ENCODE measurements around the gene HRK. TPM values are rescaled to one million over a fixed set of nuclear protein-coding genes. Genes with fewer than 3 reads are reported as not detected.

HRK gene
- total and polyA plus RNA-seq, 2 of the 13 experiments (the other 11 are each of a cell fraction or from before 2014, with no cell fraction given) = 0.02 TPM; not detected in 1

GRCh38 chr12:116916714-116917114 lies 35.5 kb upstream of the HRK start (continued):
- TF ChIP-seq SALL2 (CRISPR knock-in tag; IDR thresholded peaks at IDR 0.05) = no peak; the same call in 1 of the 2 replicates
- peak; percentile 99 for TF ChIP-seq FOSL2 (CRISPR knock-in tag; IDR thresholded peaks at IDR 0.05)
- 0 out of 2 replicates have a peak, but pooled peaks have one; percentile 33 for TF ChIP-seq AHDC1 (CRISPR knock-in tag; IDR thresholded peaks at IDR 0.05; ENCODE audit: borderline replicate concordance)
- TF ChIP-seq GATAD1 (CRISPR knock-in tag; IDR thresholded peaks at IDR 0.05) = peak; percentile 57; the same call in 1 of the 2 replicates
- TF ChIP-seq SMAD3 (CRISPR knock-in tag; IDR thresholded peaks at IDR 0.05) = no peak
- peak; percentile 78 for TF ChIP-seq PPARG (CRISPR knock-in tag; conservative IDR thresholded peaks at IDR 0.05)
- no peak for TF ChIP-seq SRSF4 (IDR thresholded peaks at IDR 0.05; ENCODE audit: low read depth, low read length, poor library complexity, severe bottlenecking)
- TF ChIP-seq HNRNPK (IDR thresholded peaks at IDR 0.05; ENCODE audit: low read depth, low read length, poor library complexity, severe bottlenecking) = no peak
- peak; percentile 47; the same call in 1 of the 2 replicates for TF ChIP-seq THRA (CRISPR knock-in tag; IDR thresholded peaks at IDR 0.05; ENCODE audit: borderline replicate concordance)
- no peak for TF ChIP-seq MEIS1 (CRISPR knock-in tag; IDR thresholded peaks at IDR 0.05; ENCODE audit: borderline replicate concordance)
- TF ChIP-seq HBP1 (CRISPR knock-in tag; IDR thresholded peaks at IDR 0.05; ENCODE audit: low read depth) = 0 out of 2 replicates have a peak, but pooled peaks have one; percentile 70
- TF ChIP-seq STAG1 (CRISPR knock-in tag; IDR thresholded peaks at IDR 0.05) = peak; percentile 72
- peak; percentile 54 for TF ChIP-seq PAXIP1 (CRISPR knock-in tag; conservative IDR thresholded peaks at IDR 0.05)
- TF ChIP-seq ZNF597 (CRISPR knock-in tag; IDR thresholded peaks at IDR 0.05) = no peak
- TF ChIP-seq ARNT (IDR thresholded peaks at IDR 0.05) = no peak
